AG04449 (cell line): ENCODE data around the gene MESD.

Experiments
- CTCF ChIA-PET: fragments of 350-600 bp; formaldehyde crosslinking; extraction: SDS; loops from one replicate; lab custom pipeline; 2021; ENCODE audit warnings: antibody characterized with exemption; lab: Yijun Ruan, JAX
- POLR2A ChIA-PET: fragments of 400-600, 350-600 bp; formaldehyde crosslinking; extraction: SDS; loops from one replicate; lab custom pipeline; 2020; ENCODE audit warnings: antibody characterized with exemption, inconsistent platforms; lab: Yijun Ruan, JAX
- DNase-seq: peaks from one replicate; pipeline ENCODE4 v3.0.0-alpha.2; 2010; ENCODE audit warnings: low read depth, low spot score
- H3K4me3 ChIP-seq: 2 replicates; pipeline ENCODE4 v1.5.1; 2011; ENCODE audit warnings: low read depth, mild to moderate bottlenecking, control low read depth, low read length
- CTCF ChIP-seq: IDR thresholded peaks from one replicate; pipeline ENCODE4 v1.5.1; 2011; ENCODE audit warnings: mild to moderate bottlenecking, moderate library complexity, low read length, control low read depth, inconsistent platforms; ENCODE audit not compliant: insufficient read depth; ENCODE audit errors: missing control alignments

The MESD gene

DNA sequence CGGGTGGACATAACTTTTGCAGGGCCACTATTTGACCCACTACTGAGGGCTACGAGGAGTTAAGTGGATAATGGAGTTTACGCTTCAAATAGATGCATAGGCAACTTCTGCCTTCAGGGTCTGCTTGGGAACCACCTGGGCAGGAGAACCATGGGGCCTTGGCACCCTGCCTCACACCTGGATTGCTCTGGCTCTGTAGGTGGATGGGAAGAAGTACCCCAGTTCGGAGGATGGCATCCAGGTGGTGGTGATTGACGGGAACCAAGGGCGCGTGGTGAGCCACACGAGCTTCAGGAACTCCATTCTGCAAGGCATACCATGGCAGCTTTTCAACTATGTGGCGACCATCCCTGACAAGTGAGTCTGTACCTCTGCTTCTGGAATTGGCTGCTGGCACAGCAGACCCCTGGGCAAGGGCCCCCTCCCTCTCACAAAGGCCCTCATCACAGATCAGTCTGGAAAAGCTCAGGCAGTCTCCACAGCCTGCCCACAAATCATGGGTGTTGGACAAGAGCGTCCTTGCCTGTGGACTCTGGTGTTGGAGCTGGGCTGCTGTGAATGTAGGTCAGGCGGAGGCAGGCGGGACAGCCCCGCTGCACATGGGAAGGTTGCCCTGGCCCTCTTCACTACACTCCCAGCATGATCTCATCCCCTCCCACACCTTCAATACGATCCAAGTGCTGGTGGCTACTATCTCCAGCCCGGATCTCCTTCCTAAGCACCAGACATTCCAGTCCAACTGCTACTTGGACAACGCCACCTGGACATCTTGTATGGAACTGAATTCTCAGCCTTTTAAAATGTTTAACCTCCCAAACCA lies 46.7 kb downstream of the MESD start:
- CTCF ChIA-PET = no interaction called here
- no peak for TF ChIP-seq CTCF
- DNase-seq = no peak
- H3K4me3 ChIP-seq = no peak overlapping the region
- POLR2A ChIA-PET = no interaction called here

DNA sequence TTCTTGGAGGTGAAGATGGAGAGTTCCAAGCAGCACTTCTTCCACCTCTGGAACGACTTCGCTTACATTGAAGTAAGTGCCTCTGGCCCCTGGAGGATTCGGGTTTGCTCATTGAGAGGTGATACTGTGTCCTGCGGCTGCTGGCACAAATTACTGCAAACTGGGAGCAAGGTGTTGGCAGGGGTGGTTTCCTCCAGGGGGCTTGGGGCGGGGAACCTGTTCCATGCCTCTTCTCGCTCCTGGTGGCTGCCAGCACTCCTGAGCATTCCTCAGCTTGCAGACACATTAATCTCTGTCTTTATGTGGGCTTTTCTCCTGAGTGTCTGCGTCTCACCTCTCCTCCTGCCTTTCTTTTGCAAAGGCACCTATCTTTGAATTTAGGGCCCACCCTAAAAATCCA lies 47.4 kb downstream of the MESD start:
- CTCF ChIA-PET = no interaction called here
- no peak for DNase-seq
- no peak for TF ChIP-seq CTCF
- no peak overlapping the region for H3K4me3 ChIP-seq
- POLR2A ChIA-PET = no interaction called here

GRCh38 chr15:80940851-80941250 lies 48.8 kb downstream of the MESD start:
- TF ChIP-seq CTCF = no peak
- no peak overlapping the region for H3K4me3 ChIP-seq
- ChIA-PET CTCF (interaction anchor here (0.7 to 1.3 kb wide), 4 partner anchors 9 to 325 kb away, joined by 3 read pairs; no protein-coding TSS in a partner anchor), POLR2A (no interaction called here)
- DNase-seq = no peak

GRCh38 chr15:80940331-80940730 lies 49.3 kb downstream of the MESD start:
- no peak overlapping the region for H3K4me3 ChIP-seq
- TF ChIP-seq CTCF = no peak
- ChIA-PET CTCF (interaction anchor here (1.1 to 1.3 kb wide), 2 partner anchors 30 to 326 kb away, joined by 3 read pairs; no protein-coding TSS in a partner anchor), POLR2A (no interaction called here)
- DNase-seq = no peak

DNA sequence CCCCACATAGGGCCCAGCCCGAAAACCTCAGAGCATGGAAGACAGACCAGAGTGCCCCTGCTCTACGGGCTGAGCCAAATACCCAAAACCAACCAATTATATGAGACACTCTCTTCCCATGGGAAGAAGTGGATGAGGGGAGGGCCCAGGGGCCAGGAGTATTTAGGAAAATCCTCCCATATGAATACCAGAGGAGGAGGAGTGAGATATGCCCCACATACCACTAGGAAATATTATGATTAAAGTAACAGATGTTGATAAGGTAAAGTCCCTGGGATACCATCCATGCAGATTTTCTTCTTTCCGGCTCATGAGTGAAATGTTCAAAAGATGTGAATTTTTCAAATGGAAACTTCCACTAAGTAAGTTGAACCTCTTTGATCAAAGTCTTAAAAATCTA lies 50.4 kb downstream of the MESD start:
- H3K4me3 ChIP-seq = no peak overlapping the region
- TF ChIP-seq CTCF = no peak
- CTCF ChIA-PET = interaction anchor here (1.9 kb wide), 1 partner anchor 30 kb away, joined by 6 read pairs; no protein-coding TSS in a partner anchor
- no peak for DNase-seq
- POLR2A ChIA-PET = no interaction called here

DNA sequence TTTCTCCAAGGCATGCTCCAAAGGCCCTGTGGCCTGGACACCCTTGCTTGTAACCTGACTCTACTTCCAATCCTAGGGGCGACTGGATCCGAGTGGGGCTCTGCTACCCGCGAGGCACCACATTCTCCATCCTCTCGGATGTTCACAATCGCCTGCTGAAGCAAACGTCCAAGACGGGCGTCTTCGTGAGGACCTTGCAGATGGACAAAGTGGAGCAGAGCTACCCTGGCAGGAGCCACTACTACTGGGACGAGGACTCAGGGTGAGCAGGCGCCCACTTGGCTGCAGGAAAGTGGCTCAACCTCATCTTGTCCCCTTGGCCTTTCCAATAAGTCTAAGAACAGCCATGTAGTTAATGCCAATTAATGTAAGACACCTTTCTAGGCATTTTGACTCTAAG lies 51.9 kb downstream of the MESD start:
- DNase-seq = no peak
- H3K4me3 ChIP-seq = no peak overlapping the region
- no peak for TF ChIP-seq CTCF
- ChIA-PET CTCF (interaction anchor here (1.9 kb wide), 1 partner anchor 32 kb away, joined by 6 read pairs; no protein-coding TSS in a partner anchor), POLR2A (no interaction called here)
